Nephron (organoid): ENCODE data around the gene TXNDC11.

ENCODE experiments used
- H3K27ac Mint-ChIP-seq, 3 experiments: 2 replicates each; pipeline ENCODE4 v1.8.0; 2020; ENCODE audit warnings: mixed read lengths in 3 of 3, mild to moderate bottlenecking in 2 of 3, moderate library complexity in 1 of 3
- H3K27me3 Mint-ChIP-seq: 2 replicates; pipeline ENCODE4 v1.8.0; 2021; ENCODE audit warnings: low read depth, mild to moderate bottlenecking, moderate library complexity, mixed read lengths
- H3K36me3 Mint-ChIP-seq: 2 replicates; pipeline ENCODE4 v1.8.0; 2020; ENCODE audit warnings: low read depth, mixed read lengths
- H3K4me1 Mint-ChIP-seq: 2 replicates; pipeline ENCODE4 v1.8.0; 2020; ENCODE audit warnings: mixed read lengths
- H3K4me3 Mint-ChIP-seq, 3 experiments: 2 replicates each; pipeline ENCODE4 v1.8.0; 2020; ENCODE audit warnings: mild to moderate bottlenecking in 3 of 3, mixed read lengths in 3 of 3, moderate library complexity in 2 of 3
- H3K9me3 Mint-ChIP-seq: 2 replicates; pipeline ENCODE4 v1.8.0; 2020; ENCODE audit warnings: mixed read lengths
- CTCF ChIP-seq, 3 experiments: fragments of 200-600 bp; sonication (generic); IDR thresholded peaks; one replicate each; pipeline ENCODE4 v1.5.0; 2021; ENCODE audit warnings: antibody characterized with exemption in 3 of 3; ENCODE audit not compliant: unreplicated experiment in 3 of 3

Gene TXNDC11

GRCh38 chr16:11697319-11697718, 45.3 kb downstream of the TXNDC11 start:
- Mint-ChIP-seq H3K36me3 (peaks cover 66% of the 10 kb centered on the region), H3K9me3 (no peaks in the 10 kb centered on the region), H3K27me3 (no peaks in the 10 kb centered on the region), H3K4me3 (no peak overlapping the region), H3K4me1 (no peaks in the 10 kb centered on the region), H3K27ac (no peak overlapping the region)
- no peak for TF ChIP-seq CTCF (IDR thresholded peaks at IDR 0.05; ENCODE audit: unreplicated experiment in 3 of 3)

GRCh38 chr16:11696266-11697012, 46.2 kb downstream of the TXNDC11 start:
- Mint-ChIP-seq H3K4me1 (no peaks in the 10 kb centered on the region), H3K27me3 (no peaks in the 10 kb centered on the region)

GRCh38 chr16:11692651-11693050, 50.0 kb downstream of the TXNDC11 start:
- Mint-ChIP-seq H3K4me3 (no peak overlapping the region), H3K27ac (no peak overlapping the region), H3K36me3 (peaks cover 69% of the 10 kb centered on the region), H3K4me1 (peaks cover 25% of the 10 kb centered on the region), H3K27me3 (no peaks in the 10 kb centered on the region), H3K9me3 (no peaks in the 10 kb centered on the region)
- TF ChIP-seq CTCF (IDR thresholded peaks at IDR 0.05; ENCODE audit: unreplicated experiment in 3 of 3): no peak

More at GRCh38 chr16:11696266-11697012, 46.2 kb downstream of the TXNDC11 start:
- Mint-ChIP-seq H3K9me3 (no peaks in the 10 kb centered on the region), H3K36me3 (peaks cover 72% of the 10 kb centered on the region), H3K4me3 (no peak overlapping the region), H3K27ac (no peak overlapping the region)
- TF ChIP-seq CTCF (IDR thresholded peaks at IDR 0.05; ENCODE audit: unreplicated experiment in 3 of 3): no peak

DNA sequence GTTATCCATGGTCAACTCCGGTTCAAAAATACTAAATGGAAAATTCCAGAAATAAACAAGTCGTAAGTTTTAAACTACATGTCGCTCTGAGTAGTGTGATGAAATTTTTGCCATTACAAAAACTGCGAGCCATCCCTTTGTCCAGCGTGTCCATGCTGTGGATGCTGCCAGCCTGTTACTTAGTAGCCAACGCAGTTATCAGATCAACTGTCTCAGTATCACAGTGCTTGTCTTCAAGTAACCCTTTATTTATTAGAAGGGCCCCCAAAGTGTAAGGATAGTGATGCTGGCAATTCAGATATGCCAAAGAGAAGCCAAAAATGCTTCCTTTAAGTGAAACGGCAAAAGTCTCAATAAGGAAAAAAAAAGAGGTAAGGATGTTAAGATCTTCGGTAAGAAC, 50.5 kb downstream of the TXNDC11 start:
- H3K9me3 Mint-ChIP-seq: no peaks in the 10 kb centered on the region
- no peaks in the 10 kb centered on the region for H3K27me3 Mint-ChIP-seq
- H3K4me3 Mint-ChIP-seq: no peak overlapping the region
- no peak overlapping the region for H3K27ac Mint-ChIP-seq
- no peak for TF ChIP-seq CTCF (IDR thresholded peaks at IDR 0.05; ENCODE audit: unreplicated experiment in 3 of 3)
- H3K4me1 Mint-ChIP-seq: peaks cover 27% of the 10 kb centered on the region
- peaks cover 69% of the 10 kb centered on the region for H3K36me3 Mint-ChIP-seq

DNA sequence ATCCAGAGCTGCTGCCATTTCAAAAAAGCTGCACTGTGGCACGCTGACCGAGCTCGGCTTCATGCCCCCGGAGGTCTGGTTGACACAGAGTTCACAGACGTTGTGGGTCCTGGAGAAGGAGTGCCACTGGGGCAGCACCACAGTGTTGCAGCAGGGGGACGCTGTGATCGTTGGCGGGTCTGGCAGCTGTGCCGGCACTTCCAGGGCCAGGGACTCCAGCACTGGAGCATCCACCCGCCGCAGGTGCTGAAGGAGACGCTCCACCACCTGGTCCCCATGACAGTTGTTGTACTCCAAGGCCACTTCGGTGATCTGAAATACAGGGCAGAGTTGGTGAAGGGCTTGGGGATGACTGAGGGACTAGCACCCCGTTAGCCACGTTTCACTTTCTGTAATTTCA, 50.9 kb downstream of the TXNDC11 start:
- TF ChIP-seq CTCF (IDR thresholded peaks at IDR 0.05; ENCODE audit: unreplicated experiment in 3 of 3): no peak
- H3K27me3 Mint-ChIP-seq: no peaks in the 10 kb centered on the region
- no peak overlapping the region for H3K27ac Mint-ChIP-seq
- H3K36me3 Mint-ChIP-seq: peaks cover 69% of the 10 kb centered on the region
- no peaks in the 10 kb centered on the region for H3K9me3 Mint-ChIP-seq
- peaks cover 31% of the 10 kb centered on the region for H3K4me1 Mint-ChIP-seq
- no peak overlapping the region for H3K4me3 Mint-ChIP-seq

DNA sequence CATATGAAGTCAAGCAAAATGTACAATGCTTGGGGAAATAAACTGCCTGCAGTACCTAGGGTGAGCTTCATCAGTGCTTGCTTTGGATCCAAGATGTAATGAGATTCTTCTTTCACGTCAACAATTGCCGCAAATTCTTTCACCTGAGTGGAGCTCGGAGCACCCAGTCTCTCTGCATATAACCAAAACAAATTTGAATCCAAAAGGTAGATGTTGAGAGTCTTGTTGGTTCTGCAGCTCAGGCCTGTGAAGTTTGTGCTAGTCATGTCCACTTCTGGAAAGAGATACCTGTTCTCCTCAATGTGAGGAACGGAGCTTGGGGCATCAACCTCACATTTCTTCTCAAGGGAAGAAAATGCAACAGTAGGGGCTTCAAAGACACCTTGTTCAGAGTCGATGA, 51.4 kb downstream of the TXNDC11 start:
- H3K4me1 Mint-ChIP-seq: peaks cover 36% of the 10 kb centered on the region
- no peak overlapping the region for H3K4me3 Mint-ChIP-seq
- H3K27ac Mint-ChIP-seq: no peak overlapping the region
- H3K9me3 Mint-ChIP-seq: no peaks in the 10 kb centered on the region
- H3K27me3 Mint-ChIP-seq: no peaks in the 10 kb centered on the region
- peaks cover 69% of the 10 kb centered on the region for H3K36me3 Mint-ChIP-seq
- TF ChIP-seq CTCF (IDR thresholded peaks at IDR 0.05; ENCODE audit: unreplicated experiment in 3 of 3): no peak
